Right lobe of liver (tissue), 6 donors: ENCODE results near the gene CUL1. TPM values are rescaled to one million over a fixed set of nuclear protein-coding genes. Genes with fewer than 3 reads are reported as not detected.
"Not testable (repeated sequence)": the region's sequence is repeated elsewhere in the genome, so short reads cannot be mapped to it uniquely, and the experiment has no call there.

ENCODE experiments used
- ATAC-seq, 4 donors: fragments of 200-7000 bp; cut with Tn5 transposase; one replicate each; pipeline ENCODE4 v1.9.1; 2020; ENCODE audit warnings: mild to moderate bottlenecking in 4 of 4, moderate library complexity in 4 of 4
- DNase-seq, 3 donors: peaks; one replicate each; pipeline ENCODE4 v3.0.0-alpha.2; 2020
- H3K27ac ChIP-seq, 3 donors: fragments of 200-600 bp; one replicate each; pipeline ENCODE4 v1.8.0; 2022
- H3K27me3 ChIP-seq, 2 donors: fragments of 200-600 bp; one replicate each; pipeline ENCODE4 v1.8.0; 2022
- H3K36me3 ChIP-seq, 4 donors: fragments of 200-600 bp; sonication (generic) in 1 of 4; one replicate each; pipeline versions ENCODE4 v1.5.1 to v1.8.0; 2017 to 2022; ENCODE audit warnings: control low read depth in 1 of 4
- H3K4me1 ChIP-seq, 4 donors: fragments of 200-600 bp; sonication (generic) in 1 of 4; one replicate each; pipeline versions ENCODE4 v1.5.1 to v1.8.0; 2017 to 2022; ENCODE audit warnings: control low read depth in 1 of 4
- H3K4me3 ChIP-seq, 3 donors: fragments of 200-600 bp; one replicate each; pipeline ENCODE4 v1.8.0; 2022
- H3K9me3 ChIP-seq, 4 donors: fragments of 200-600 bp; sonication (generic) in 1 of 4; one replicate each; pipeline versions ENCODE4 v1.5.1 to v1.8.0; 2017 to 2022; ENCODE audit warnings: control low read depth in 1 of 4
- POLR2A ChIP-seq: fragments of 450-650 bp; IDR thresholded peaks from one replicate; pipeline ENCODE4 v1.6.1; 2017; ENCODE audit warnings: antibody characterized with exemption, mild to moderate bottlenecking
- WGBS: methylation state at CpG from one replicate; pipeline ENCODE4 v1.1.6; 2018; ENCODE audit warnings: low coverage, low lambda C conversion rate; ENCODE audit not compliant: insufficient coverage; ENCODE audit errors: missing lambda C conversion rate; 5-methylcytosine and 5-hydroxymethylcytosine counted together
- intact Hi-C, 2 donors: fragments of 100-400 bp; cut with DNase I; formaldehyde crosslinking; loops; one replicate each; pipeline versions ENCODE4 v1.11.2 to v1.14.1; 2022
- total RNA-seq, 6 experiments: library from RNA; depleted of rRNA in 2 of 6; stranded (reverse); fragments of >200 nt in 2 of 6; fragmentation: NEBNext Ultra II Directional in 3 of 6; extraction: Animal tissue kit (Norgen Biotek cat#: 25700) in 3 of 6; gene quantifications; one replicate each; pipeline versions ENCODE4 v1.1.0 to v1.2.4, GENCODE V29; 2016 to 2023
- TF ChIP-seq, protein P1 (sequence below), 4 donors: fragments of 200-600 bp in 3 of 4; fragments of 450-650 bp in 1 of 4; IDR thresholded peaks; one replicate each; pipeline versions ENCODE4 v1.5.1 to v1.8.0; 2016 to 2022; ENCODE audit warnings: antibody characterized with exemption in 4 of 4, mild to moderate bottlenecking in 2 of 4
- donor health status: DM: no; HTN: yes; CAD: no.
- donor health status: DM: no; HTN: no; CAD: no.
- donor health status: DM: no; HTN: no; CAD: no.
- donor health status: DM: no; HTN: yes; CAD: no.
- donor health status: DM: no; HTN: yes; CAD: no.

The CUL1 gene
- total RNA-seq, 6 experiments from 2014 or later = 22.3 to 46.3 (median 30.8) TPM

DNA sequence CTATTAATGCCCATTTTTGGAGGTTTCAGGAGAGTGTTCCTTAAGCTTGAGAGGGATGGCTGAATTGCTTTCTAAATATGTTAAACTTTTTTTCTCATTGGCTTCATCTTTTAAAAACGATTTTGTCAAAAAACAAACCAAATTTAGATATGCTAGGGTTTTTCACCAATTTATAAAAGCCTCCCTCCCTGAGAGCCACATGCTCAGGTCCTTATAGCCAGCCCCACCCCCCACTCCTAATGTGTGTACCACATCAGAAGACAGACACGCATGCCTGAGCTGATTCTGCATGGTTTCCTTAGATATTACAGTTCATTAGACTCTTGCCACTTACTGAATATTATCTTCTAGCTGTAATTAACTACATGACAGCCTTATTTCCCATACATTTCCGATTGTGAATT is 2.0 kb downstream of the CUL1 start:
- intact Hi-C loops = no loop called here
- no peak for ATAC-seq
- no peak for TF ChIP-seq POLR2A
- Histone ChIP-seq H3K27me3 (no peaks in the 10 kb centered on the region), H3K9me3 (no peaks in the 10 kb centered on the region), H3K36me3 (no peaks in the 10 kb centered on the region), H3K27ac (peak overlapping the region in 2 of 3 donors; percentile 97 to 100), H3K4me1 (peaks cover 0 to 35% (median 17%) of the 10 kb centered on the region in 4 donors), H3K4me3 (peak overlapping the region; percentile 83 to 93 (median 91))
- WGBS = 8% methylated on average over 3 of the region's 3 CpGs
- peak in 1 of 3 donors; percentile 30 for DNase-seq

DNA sequence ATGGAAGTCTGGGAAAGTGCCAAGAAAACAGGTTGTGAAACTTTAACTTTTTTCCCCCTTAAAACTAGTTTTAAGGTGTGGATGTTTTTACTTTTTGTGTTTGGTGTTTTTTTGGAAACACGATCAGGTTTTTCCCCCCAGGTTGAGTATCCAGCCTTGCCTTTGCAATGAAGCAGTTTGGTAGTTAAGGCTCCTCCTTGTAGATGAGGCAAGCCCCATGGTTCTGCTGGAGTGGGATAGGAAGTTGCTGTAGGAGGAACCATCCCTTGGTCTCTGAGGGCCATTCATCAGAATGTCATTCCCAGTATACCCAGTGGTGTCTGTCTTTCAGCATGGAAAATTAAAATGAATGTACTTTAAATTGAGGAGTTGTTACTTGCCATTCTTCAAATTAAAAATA is 2.7 kb downstream of the CUL1 start:
- Histone ChIP-seq H3K4me1 (peaks cover 0 to 35% (median 17%) of the 10 kb centered on the region in 4 donors), H3K27ac (peak overlapping the region in 2 of 3 donors; percentile 3 to 100), H3K36me3 (no peaks in the 10 kb centered on the region), H3K9me3 (no peaks in the 10 kb centered on the region), H3K27me3 (no peaks in the 10 kb centered on the region), H3K4me3 (no peak overlapping the region)
- DNase-seq = no peak
- ATAC-seq = no peak
- intact Hi-C loops = no loop called here
- TF ChIP-seq, protein P1, sequence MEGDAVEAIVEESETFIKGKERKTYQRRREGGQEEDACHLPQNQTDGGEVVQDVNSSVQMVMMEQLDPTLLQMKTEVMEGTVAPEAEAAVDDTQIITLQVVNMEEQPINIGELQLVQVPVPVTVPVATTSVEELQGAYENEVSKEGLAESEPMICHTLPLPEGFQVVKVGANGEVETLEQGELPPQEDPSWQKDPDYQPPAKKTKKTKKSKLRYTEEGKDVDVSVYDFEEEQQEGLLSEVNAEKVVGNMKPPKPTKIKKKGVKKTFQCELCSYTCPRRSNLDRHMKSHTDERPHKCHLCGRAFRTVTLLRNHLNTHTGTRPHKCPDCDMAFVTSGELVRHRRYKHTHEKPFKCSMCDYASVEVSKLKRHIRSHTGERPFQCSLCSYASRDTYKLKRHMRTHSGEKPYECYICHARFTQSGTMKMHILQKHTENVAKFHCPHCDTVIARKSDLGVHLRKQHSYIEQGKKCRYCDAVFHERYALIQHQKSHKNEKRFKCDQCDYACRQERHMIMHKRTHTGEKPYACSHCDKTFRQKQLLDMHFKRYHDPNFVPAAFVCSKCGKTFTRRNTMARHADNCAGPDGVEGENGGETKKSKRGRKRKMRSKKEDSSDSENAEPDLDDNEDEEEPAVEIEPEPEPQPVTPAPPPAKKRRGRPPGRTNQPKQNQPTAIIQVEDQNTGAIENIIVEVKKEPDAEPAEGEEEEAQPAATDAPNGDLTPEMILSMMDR (IDR thresholded peaks at IDR 0.05) = no peak
- TF ChIP-seq POLR2A = no peak
- WGBS = 23% methylated on average over 1 of the region's 1 CpG

DNA sequence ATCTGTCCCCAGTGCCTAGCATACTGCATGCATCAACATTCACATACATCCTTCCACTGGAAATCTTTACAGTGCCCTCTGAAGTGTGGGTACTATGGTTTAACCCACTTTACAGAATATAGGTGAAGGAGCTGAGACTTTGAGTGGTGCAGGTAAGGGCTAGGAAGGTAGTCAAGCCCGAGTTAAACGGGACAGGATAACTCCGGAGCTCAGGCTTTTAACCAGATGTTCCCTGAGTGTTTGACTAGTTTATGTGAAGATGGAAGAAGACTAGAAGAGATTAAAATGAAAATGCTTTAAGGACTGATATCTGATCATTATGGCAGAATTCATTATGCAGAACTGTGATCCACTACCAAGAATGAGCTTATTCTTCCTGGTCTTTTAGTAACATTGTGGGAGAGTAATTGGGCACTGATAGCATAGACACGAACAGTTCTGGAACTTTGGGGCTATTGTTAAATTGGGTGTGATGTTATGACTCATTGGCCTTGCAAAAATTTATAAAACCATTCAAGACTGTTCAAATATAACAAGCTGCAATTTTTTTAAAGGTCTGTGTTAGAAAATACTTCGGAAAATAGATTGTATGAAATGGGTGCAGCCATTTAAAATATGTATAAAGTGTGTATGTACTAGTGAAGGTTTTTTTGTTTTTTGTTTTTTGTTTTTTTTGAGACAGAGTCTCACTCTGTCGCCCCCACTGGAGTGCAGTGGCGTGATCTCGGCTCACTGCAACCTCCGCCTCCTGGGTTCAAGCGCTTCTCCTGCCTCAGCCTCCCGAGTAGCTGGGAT is 4.4 kb downstream of the CUL1 start:
- Histone ChIP-seq H3K36me3 (no peaks in the 10 kb centered on the region), H3K4me1 (peaks cover 0 to 41% (median 17%) of the 10 kb centered on the region in 4 donors), H3K27ac (no peak overlapping the region), H3K9me3 (no peaks in the 10 kb centered on the region), H3K4me3 (no peak overlapping the region), H3K27me3 (no peaks in the 10 kb centered on the region)
- intact Hi-C loops = no loop called here
- WGBS = 90% methylated on average over 10 of the region's 11 CpGs
- ATAC-seq = no peak
- no peak for TF ChIP-seq POLR2A
- TF ChIP-seq, protein P1 (IDR thresholded peaks at IDR 0.05) = no peak
- no peak for DNase-seq

DNA sequence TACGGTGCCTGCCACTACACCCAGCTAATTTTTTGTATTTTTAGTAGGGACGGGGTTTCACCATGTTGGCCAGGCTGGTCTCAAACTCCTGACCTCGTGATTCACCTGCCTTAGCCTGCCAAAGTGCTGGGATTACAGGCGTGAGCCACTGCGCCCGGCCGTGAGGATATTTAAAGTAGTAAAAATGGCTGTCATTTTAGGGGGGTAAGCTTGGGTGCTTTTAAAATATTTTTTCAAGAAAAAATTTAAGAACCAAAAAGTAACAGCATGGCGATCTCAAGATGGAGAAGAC is 4.9 kb downstream of the CUL1 start:
- H3K27me3 ChIP-seq, ATAC-seq, DNase-seq, H3K4me3 ChIP-seq, H3K27ac ChIP-seq, H3K9me3 ChIP-seq, intact Hi-C loops, H3K36me3 ChIP-seq: not testable (repeated sequence)
- peaks cover 2 to 41% (median 17%) of the 10 kb centered on the region in 4 donors for H3K4me1 ChIP-seq
- 95% methylated on average over 6 of the region's 8 CpGs for WGBS

DNA sequence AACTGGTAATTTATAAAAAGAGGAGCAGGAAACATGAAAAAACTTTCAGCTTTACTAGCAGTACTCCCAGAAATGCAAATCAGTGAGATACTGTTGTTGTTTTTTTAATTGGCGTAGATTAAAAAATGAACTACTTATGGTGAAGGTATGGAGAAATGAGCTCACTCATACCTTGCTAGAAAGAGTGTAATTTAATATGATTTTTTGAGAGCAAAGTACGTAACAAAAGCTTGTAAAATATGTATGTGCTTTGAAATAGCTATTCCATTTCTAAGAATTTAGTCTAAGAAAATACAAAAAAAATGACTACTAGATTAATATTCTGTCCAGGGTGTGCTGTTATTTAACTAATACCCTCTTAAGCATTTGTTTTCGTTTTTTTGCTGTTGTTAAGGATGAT is 5.5 kb downstream of the CUL1 start:
- no peak for ATAC-seq
- intact Hi-C loops = no loop called here
- no peak for DNase-seq
- 57% methylated on average over 3 of the region's 3 CpGs for WGBS
- peaks cover 2 to 41% (median 19%) of the 10 kb centered on the region in 4 donors for H3K4me1 ChIP-seq
- no peak for TF ChIP-seq POLR2A
- TF ChIP-seq, protein P1 (IDR thresholded peaks at IDR 0.05) = no peak
- no peak overlapping the region for H3K4me3 ChIP-seq
- no peaks in the 10 kb centered on the region for H3K36me3 ChIP-seq
- H3K27ac ChIP-seq = no peak overlapping the region
- no peaks in the 10 kb centered on the region for H3K27me3 ChIP-seq
- no peaks in the 10 kb centered on the region for H3K9me3 ChIP-seq
